ENCODE results near the gene GARIN5B. TPM values are rescaled to one million over a fixed set of nuclear protein-coding genes. Genes with fewer than 3 reads are reported as not detected.

Gene GARIN5B
- total and polyA plus RNA-seq, 2 of the 13 experiments (the other 11 are each of a cell fraction or from before 2014, with no cell fraction given) = not detected

GRCh38 chr19:55305491-55305890 lies 57.6 kb downstream of the GARIN5B start (continued):
- TF ChIP-seq ZBTB49 (CRISPR knock-in tag; IDR thresholded peaks at IDR 0.05; ENCODE audit: borderline replicate concordance) (no peak), ZFP62 (CRISPR knock-in tag; IDR thresholded peaks at IDR 0.05) (no peak), RNF2 (conservative IDR thresholded peaks at IDR 0.05; ENCODE audit: low read depth) (no peak), ZNF816 (CRISPR knock-in tag; IDR thresholded peaks at IDR 0.05; ENCODE audit: borderline replicate concordance) (no peak), TARDBP (CRISPR knock-in tag; IDR thresholded peaks at IDR 0.05) (no peak), ZFP36 (IDR thresholded peaks at IDR 0.05; ENCODE audit: borderline replicate concordance, low read depth, low read length, partially characterized antibody) (no peak), HMGXB4 (CRISPR knock-in tag; IDR thresholded peaks at IDR 0.05; ENCODE audit: borderline replicate concordance in 1 of 2, low read depth in 1 of 2) (no peak), ZSCAN29 (CRISPR knock-in tag; conservative IDR thresholded peaks at IDR 0.05) (no peak), ZBTB4 (CRISPR knock-in tag; IDR thresholded peaks at IDR 0.05; ENCODE audit: borderline replicate concordance) (no peak), CHCHD3 (CRISPR knock-in tag; IDR thresholded peaks at IDR 0.05) (no peak), ONECUT2 (CRISPR knock-in tag; IDR thresholded peaks at IDR 0.05) (no peak), ZNF282 (IDR thresholded peaks at IDR 0.05; ENCODE audit: partially characterized antibody) (no peak), ZFP82 (CRISPR knock-in tag; IDR thresholded peaks at IDR 0.05; ENCODE audit: borderline replicate concordance) (no peak), NFAT5 (CRISPR knock-in tag; IDR thresholded peaks at IDR 0.05) (no peak), ZNF782 (CRISPR knock-in tag; IDR thresholded peaks at IDR 0.05; ENCODE audit: borderline replicate concordance) (no peak), RAD21 (CRISPR knock-in tag; IDR thresholded peaks at IDR 0.05) (no peak), HOXA5 (CRISPR knock-in tag; IDR thresholded peaks at IDR 0.05) (no peak), ZNF577 (CRISPR knock-in tag; IDR thresholded peaks at IDR 0.05; ENCODE audit: borderline replicate concordance, low read depth) (no peak)
